Measurements from ENCODE around the gene MYH7B.

MYH7B gene

DNA sequence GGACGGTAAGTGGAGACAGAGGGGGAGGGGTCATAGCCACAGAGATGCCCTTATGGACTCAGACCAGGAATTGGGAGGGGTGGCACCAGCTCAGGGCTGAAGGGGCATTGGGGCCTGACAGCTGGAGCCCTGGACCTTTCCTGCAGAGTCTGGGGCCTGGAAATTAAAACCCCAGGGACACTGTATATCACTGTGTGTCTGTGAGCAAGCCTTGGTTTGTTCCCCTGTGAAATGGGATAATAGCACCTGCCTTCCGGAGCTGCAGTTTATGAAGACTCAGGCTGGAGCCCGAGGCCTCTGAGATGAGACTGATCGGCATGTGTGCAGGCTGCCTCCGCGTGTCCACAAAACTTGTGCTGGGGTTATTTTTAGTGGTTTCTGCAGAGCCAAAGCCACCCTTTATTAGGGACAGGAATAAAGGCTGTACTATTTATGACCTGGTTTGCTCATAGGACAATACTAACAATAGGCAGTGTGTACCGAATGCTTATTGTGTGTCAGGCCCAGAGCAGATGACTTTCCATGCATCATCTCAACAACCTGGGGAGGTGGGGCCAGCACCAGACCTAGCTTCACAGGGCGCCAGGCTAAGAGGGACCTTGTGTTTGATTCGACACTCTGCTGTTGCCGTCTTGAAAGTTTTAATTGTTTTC, 22.6 kb downstream of the MYH7B start:
- no peak for DNase-seq

GRCh38 chr20:34979366-34980153, 23.9 kb downstream of the MYH7B start:
- DNase-seq = peak; percentile 56

GRCh38 chr20:34980543-34981233, 25.0 kb downstream of the MYH7B start:
- no peak for DNase-seq

- no peak for DNase-seq
These were observed 26.8 kb downstream of the MYH7B start for GRCh38 chr20:34982270-34983088.

DNA sequence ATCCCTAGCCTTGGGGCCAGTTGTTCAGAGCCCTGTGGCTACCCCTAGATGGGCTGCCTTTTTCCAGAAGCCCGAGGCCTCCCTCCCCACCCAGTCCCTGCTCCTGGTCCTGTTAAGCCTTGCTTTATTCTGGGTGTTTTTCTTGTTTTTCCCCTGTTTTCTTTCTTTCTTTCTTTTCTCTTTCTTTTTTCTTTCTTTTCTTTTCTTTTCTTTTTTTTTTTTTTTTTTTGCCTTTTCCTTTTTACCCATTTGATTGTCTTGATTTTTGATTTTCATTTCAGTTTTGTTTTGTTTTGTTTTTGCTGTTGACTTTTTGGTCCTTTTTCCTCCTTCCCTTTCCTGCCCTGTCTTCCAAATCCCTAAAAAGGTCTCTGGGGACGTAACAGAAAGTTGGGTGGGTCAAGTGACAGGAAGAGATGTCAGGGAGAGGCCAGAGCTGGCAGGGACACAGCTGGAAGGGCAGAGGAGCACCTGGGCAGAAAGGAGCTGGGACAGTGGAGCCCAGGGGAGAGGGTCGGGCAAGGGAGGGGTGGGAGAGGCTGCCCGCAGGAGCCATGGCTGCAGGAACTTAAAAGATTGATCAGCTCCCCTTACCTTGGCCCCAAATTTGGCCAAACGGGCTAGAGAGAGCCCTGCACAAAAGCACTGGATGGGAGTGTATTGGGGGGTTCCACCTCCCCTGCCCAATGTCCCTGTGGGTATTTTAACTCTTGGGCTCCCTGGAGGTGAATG, 27.6 kb downstream of the MYH7B start:
- DNase-seq = no peak

- DNase-seq = peak; percentile 29
These were observed 28.5 kb downstream of the MYH7B start for GRCh38 chr20:34983995-34984735.

DNA sequence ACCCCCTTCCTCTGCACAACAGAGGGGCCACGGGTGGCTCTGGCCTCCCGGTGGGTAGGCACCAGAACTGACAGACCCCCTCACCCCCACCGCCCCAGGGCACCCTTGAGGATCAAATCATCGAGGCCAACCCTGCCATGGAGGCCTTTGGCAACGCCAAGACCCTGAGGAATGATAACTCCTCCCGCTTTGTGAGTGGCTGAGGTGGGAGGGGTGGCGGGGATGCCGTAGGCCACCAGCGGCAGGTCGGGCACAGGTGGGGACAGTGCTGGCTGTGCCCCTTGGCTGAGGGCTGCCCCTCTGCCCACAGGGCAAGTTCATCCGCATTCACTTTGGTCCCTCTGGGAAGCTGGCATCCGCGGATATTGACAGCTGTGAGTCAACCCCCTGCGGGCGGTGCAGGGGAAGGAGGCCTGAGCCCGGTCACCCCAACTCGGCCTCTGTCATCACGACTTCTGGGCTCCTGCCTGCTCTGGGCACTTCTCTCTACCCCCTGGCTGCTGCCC, 29.1 kb downstream of the MYH7B start:
- DNase-seq = no peak

- DNase-seq = no peak
These were observed 30.0 kb downstream of the MYH7B start for GRCh38 chr20:34985461-34986310.

GRCh38 chr20:34986311-34987287, 30.9 kb downstream of the MYH7B start:
- no peak for DNase-seq

DNA sequence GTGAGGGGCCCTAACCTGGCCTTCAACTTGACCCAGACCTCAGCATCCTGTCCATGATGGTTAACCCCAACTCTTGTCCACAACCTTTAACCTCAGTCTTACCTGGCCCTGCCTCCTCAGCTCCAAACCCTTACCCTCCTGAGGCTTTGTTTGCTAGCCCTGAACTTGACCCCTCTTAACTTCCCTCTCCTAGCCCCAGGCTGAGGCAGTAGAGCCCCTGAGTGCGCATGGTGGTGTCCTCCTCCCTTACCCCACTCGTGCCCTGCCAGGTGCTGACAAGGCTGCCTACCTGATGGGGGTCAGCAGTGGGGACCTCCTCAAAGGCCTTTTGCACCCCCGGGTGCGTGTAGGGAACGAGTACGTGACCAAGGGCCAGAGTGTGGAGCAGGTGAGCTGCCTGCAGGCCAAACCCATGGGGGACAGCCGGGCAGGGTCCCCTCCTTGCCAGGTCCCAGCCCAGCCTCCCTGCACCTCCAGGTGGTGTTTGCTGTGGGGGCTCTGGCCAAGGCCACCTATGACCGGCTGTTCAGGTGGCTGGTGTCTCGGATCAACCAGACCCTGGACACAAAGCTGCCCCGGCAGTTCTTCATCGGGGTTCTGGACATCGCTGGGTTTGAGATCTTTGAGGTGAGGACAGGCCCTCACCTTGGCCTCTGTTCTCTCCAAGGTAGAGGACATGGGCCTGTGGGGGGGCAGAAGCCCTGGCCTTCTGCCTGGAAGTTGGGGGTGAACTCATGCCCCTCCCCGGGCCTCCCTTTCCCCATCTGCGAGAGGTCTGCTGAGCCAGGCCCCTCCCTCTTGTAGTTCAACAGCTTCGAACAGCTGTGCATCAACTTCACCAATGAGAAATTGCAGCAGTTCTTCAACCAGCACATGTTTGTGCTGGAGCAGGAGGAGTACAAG, 31.9 kb downstream of the MYH7B start:
- no peak for DNase-seq

- no peak for DNase-seq
These were observed 32.5 kb downstream of the MYH7B start for GRCh38 chr20:34988191-34988540.

DNA sequence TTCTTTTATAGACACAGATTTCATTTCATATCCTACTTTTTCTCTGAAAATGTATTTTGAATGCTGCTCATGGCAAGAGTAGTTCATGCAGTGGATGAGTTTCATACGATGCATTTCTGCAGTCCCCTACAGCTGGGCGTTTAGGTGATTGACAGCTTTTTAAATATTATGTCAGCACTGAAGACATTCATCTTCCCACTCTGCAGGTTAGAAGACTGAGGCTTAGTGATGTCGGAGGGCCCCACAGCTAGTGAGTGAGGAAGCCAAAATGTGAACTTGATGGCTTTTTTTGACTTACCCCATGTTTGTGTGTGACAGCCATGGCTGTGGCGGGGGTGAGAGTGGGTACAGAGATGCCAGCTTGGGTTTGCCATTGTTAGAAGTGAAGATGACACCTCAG, 33.5 kb downstream of the MYH7B start:
- DNase-seq = no peak

GRCh38 chr20:34989670-34990069, 34.0 kb downstream of the MYH7B start:
- no peak for DNase-seq

- DNase-seq = no peak
These were observed 34.6 kb downstream of the MYH7B start for GRCh38 chr20:34990231-34990630.

- no peak for DNase-seq
These were observed 35.1 kb downstream of the MYH7B start for GRCh38 chr20:34990661-34991214.

GRCh38 chr20:34992751-34993417, 37.2 kb downstream of the MYH7B start:
- no peak for DNase-seq

GRCh38 chr20:34993941-34994508, 38.4 kb downstream of the MYH7B start:
- no peak for DNase-seq

Measured in hematopoietic multipotent progenitor cell treated with erythropoietin and hydrocortisone succinate and interleukin-3 and kit ligand, for 6 days (in vitro differentiated cells).